Stimulated activated CD4-positive, alpha-beta T cell treated with anti-CD3 and anti-CD28 coated beads, Interleukin-2, amount 100 ng/mL, for 4 hours (primary cell): ENCODE data around the gene POMT2.

Experiments
- DNase-seq: peaks from one replicate; pipeline ENCODE4 v3.0.0-alpha.2; 2020; ENCODE audit warnings: low read depth

The POMT2 gene

DNA sequence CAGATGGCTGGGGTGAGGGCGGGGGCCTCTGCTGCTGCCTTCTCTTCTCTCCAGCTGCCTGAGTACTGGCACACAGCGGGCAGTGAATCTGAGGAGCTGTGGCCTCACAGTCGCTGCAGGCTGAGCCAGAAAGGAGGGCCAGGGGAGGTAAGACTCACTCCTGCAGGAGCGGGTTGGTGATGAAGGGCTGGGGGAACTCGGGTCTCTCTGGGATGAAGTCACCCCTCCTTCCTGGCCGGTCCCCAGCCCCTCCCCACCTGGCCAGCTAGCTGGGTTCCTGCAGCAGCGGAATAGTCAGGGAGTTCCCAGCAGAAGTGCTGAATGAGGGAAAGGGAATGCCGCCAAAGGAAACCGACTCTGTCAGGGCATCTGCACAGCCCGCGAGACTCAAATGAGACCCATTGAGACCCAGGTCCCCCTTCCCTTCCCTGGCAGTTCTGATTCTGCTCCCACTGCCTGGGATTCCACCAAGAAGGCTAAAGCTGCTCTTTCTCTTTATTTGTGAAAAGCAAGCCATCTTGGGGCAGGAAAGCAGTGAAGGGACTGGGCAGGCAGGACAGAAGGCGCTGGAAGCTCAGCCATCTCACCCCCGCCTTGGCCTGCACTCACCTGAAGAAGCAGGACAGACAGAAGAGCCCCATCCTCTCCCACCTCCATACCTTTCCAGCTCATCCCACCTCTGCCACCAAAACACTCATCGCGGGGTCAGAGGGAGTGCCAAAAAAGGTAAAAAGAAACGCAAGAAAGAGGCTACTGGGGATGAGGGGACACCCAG is 54.9 kb downstream of the POMT2 start:
- no peak for DNase-seq

DNA sequence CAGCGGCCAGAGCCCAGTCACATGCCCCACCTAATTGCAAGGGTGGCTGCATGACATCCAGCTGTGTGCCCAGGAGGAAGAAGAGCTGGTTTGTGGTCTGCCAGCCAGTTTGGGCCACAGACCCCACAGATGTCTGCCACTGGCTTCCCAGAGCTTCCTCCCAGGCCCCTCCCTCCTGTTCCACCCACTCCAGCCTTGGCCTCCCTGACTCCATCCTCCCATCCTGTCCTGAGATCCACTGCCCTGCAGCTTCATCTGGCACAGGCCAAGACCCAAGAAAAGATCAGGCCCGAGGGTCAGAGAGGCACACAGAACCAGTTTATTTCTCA is 55.5 kb downstream of the POMT2 start:
- no peak for DNase-seq

DNA sequence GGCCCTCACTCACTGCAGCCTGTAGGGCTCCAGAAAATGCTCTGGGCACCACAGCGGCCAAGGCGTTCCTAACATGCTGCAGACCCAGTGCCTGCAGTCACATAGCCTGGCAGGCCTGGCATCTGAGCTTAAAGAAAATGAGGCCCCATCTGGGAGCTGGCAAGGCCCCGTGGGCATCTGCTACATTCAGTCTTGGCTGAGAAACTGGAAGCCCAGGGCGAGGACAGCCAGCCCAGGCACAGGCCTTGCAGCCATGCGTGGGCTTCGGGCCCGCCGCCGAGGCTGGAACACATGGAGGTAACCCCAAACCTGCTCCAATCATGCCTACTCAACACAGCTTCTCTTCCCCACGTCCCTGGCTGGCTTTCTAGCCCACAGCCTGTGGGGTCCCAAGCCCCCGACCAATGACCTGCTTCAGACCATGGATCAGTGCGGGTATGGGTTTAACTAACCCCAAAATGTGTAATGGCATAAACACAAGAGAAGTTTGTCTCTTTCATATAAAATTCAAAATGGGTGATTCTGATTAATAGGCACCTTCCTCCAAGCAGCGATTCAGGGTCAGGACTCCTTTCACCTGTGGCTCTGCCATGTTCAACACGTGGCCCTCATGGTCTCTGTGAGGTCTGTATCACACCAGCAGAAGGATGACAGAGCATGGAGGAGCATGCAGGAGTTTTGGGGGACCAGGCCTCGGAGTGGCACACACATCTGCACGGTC is 56.1 kb downstream of the POMT2 start:
- no peak for DNase-seq

GRCh38 chr14:77260631-77261030 is 60.1 kb downstream of the POMT2 start:
- DNase-seq, result no peak

DNA sequence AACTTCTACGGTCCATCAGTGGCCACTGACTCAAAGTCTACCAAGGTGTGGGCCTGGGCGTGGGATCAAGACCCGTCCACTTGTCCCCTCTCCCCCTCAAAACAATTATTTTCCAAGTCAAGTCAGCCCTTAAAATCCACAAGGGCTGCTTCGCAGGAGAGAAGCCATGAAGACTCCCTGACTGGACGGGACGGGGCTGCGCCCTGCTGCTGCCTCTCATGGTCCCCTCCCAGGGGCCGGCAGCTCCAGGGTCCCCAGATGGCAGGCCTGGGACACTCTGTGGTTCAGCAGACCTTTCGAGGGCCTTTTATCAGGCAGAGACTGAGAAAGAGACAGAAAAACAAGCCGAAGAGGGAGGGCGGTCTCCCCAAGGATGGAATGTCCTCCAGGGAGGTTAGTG is 60.5 kb downstream of the POMT2 start:
- no peak for DNase-seq

DNA sequence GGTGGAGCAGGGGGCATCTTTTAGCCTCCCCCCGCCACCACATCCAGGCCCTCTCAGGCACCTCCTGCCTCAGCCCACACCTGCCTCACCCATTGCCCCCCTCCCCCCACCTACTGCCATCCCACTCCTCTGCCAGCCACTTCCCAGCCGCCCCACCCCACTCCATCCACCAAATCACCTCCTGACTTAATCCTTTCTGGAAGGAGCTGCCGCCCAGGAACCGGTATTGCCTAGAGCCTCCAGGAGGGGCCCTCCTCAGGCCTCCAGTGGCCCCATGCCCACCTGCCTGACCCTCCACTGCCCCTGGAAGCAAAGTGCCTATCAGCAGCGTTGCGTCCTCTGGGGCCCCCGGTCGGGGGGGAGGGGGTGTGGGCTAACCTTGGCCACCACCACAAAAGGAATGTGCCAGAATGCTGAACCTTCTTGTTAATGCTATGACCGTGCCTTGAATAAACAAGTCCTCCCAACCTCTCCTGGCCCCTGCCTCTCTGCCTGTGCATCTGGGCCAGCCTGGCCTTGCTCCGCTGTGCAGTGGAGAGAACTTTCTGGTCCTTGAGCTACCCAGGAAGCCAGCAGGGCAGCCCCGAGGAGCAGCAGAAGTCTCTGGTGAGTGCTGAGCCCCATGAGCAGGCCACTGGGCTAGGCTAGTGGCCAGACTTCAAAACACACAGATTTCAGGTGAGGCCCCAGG is 61.5 kb downstream of the POMT2 start:
- no peak for DNase-seq

GRCh38 chr14:77258566-77258965 is 62.1 kb downstream of the POMT2 start:
- DNase-seq, result no peak

DNA sequence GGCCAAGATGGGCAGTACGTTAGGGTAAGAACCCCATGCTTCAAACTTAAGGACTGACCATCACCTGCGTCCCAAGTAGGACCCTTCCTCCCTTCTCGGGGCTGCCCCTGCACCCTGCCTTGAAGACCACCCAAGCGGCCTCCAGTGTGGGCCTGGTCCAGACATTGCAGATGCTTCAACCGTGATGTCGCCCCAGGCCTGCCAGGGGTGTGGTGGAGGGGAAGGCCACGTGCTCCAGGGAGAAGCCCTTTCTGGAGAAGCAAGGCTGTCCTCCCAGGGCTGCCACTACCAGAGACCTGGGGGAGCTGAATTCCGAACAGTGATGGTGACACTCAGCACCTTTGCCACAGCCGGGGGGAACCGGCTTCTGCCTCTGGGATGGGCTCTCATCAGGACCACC is 63.0 kb downstream of the POMT2 start:
- no peak for DNase-seq

DNA sequence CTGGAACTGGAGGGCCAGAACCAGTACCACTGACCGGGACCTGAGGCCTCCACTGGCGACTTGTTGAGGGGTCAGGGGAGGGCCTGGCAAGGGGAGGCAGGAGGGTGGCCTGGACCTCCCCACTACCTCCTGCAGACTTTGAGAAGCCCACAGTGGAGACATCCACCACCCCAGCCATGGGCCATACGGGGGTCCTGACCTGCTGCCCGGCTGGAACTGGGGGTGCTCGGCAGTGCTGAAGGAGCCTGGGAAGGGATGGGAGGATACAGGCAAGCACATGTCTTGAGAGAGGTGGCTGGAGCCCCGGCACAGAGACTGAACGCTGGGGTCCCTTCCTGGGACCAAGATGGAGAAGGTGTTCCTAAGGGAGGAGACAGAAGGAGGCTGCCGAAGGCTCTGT is 64.0 kb downstream of the POMT2 start:
- no peak for DNase-seq

DNA sequence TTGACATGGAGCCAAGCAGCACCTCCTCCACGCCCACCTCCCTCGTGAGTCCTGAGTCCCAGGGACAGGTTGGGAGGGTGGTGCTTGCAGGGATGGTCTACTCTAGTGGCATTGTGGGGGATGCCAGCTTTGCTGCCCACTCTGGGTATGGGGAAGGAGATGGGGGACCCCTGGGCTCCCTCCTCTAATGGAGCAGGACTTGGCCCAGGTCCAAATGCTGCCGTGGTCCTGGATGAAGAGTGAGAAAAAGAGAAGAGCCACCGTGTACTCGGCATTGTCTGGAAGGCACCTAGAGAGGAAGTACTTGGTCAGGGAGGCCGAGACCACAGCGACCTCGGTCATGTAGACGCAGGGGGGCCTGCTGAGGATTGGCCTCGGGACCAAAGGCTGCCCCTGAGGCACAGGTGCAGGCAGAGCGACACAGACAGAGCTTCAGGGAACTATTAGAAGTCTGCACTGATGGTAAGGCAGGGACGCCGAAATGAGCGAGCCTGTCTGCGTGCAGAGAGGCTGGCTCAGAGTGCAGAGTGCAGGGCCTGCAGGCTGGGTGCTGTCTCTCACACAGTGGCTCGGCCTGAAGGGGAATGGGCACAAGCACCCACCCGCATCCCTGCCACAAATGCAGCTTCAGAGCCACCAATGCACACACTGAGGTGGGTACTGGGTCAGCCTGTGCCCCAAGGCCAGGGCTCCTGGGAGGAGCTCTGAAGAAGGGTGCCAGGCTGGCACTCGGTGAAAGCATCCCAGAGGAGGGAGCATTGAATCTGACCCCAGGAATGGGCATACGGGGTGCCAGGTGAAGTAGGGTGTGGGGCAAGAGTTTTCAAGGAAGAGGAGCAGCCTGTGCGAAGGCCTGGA is 67.1 kb downstream of the POMT2 start:
- no peak for DNase-seq

- DNase-seq, result no peak
These were observed 68.8 kb downstream of the POMT2 start for GRCh38 chr14:77251870-77252269.

DNA sequence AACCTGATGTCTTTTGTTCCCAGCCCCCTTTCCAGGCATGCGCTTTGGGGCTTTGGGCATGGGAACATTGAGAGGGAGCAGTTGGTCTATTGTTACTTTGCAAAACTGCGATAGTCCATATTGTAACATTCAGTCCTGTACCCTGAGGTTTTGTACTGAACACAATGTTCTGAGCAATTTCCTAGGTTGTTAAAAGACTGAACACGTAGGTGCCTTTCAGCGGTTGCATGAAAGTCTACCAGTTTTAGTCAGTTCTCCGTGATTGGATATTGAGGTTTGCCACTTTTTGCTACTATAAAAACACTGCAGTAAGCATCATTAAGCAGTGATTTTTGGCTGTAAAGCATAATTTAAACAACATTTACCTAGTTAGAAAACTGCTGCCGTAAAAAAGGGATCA is 69.8 kb downstream of the POMT2 start:
- DNase-seq, result no peak

DNA sequence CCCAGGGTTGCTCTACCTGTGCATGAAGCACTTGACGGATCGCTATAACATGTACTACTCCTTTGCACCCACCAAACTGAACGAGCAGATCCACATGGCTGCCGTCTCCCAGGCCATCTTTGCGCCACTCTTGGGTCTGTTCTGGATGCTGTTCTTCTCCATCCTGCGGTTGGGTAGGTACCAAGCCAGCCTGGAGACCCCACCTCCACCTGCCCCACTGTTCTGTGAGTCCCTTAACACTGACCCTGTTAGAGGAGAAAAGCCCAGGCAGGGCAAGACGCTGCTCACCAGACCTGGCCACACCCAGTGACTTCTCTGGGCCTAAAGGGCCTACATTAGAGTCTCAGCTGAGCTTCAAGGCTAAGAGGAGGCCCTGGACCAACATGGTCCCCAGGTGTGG is 71.4 kb downstream of the POMT2 start:
- no peak for DNase-seq

- no peak for DNase-seq
These were observed 72.0 kb downstream of the POMT2 start for GRCh38 chr14:77248666-77249065.

GRCh38 chr14:77246784-77247183 is 73.9 kb downstream of the POMT2 start:
- no peak for DNase-seq

DNA sequence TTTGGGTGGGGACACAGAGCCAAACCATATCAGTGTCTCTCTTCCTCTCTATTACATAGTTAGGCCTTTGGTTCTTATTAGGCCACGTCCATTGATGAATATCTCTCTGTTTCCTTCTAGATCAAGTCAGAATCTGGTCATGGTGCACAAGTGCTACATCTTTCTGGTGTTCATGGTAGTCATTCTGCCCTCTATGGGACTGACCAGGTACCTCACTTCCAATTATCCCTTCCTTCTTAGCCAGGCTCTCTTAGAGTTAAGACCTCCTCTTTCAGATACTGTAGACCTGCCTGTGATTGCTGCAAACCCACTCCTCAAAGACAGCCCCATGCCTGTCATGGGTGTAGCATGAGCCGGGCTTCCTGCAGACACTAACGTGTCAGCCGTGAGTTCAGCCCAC is 74.9 kb downstream of the POMT2 start:
- no peak for DNase-seq

GRCh38 chr14:77243853-77244252 is 76.8 kb downstream of the POMT2 start:
- no peak for DNase-seq

DNA sequence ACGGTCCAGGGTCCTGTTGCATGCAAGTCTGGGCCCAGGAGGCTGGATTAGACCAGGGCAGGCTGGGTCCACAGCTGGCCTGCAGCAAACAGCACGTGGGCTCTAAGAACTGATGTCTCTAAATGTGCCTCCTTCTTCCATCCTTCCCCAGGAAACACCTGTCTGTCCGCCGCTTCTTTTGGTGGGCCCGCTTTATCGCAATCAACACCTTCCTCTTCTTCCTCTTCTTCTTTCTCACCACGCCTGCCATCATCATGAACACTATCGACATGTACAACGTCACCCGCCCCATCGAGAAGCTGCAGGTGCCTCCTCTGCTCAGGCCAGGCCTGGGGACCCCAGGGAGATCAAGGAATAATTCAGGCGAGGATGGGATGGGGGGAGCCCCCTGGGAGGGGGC is 77.9 kb downstream of the POMT2 start:
- no peak for DNase-seq

DNA sequence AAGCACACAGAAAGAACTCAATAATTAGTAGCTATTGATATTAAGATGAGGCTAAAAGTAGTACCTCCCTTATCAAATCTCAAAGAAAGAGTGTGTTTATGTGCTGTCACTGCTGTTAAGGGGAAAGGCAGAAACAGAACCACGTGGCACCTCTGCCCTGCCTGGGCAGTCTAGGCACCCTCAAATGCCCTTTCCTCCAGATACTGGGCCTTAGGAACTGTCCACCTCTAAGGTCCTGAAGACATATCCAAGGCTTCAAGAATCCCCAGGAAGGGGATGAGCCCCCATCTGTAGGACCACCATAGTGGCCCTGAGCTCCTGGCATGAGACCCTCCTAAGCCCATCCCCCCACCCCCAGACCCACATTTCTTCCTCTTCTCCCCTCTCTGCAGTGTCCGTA is 78.7 kb downstream of the POMT2 start:
- no peak for DNase-seq

- DNase-seq, result no peak
These were observed 80.3 kb downstream of the POMT2 start for GRCh38 chr14:77240336-77240915.

DNA sequence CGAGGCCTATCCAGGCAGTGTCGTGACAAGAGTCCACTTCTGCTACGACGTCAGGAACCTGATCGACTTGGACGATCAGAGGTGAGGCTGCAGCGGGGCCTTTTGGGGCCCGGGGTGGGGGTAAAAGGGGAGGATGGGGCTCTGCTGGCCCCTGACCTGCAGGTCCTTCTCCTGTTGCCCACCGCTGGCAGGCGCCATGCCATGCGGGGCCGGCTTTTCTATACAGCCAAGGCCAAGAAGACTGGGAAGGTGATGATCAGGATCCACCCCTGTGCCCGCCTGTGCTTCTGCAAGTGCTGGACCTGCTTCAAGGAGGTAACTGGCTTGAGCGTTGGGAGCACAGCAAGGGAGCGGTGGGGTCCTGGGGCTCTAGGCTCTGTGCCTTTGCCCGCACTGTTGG is 81.3 kb downstream of the POMT2 start:
- DNase-seq, result no peak

GRCh38 chr14:77238996-77239395 is 81.7 kb downstream of the POMT2 start:
- no peak for DNase-seq
